GM21360 (cell line): ENCODE results near the gene LCE5A.
"Not testable (repeated sequence)": the region's sequence is repeated elsewhere in the genome, so short reads cannot be mapped to it uniquely, and the experiment has no call there.

ENCODE experiments used
- ATAC-seq: cut with Tn5 transposase; IDR thresholded peaks from one replicate; pipeline ENCODE4 v1.9.1; 2021; ENCODE audit warnings: mild to moderate bottlenecking, moderate library complexity; ENCODE audit not compliant: unreplicated experiment

LCE5A gene

GRCh38 chr1:152515434-152515783 lies 4.8 kb downstream of the LCE5A start:
- ATAC-seq, result no peak

GRCh38 chr1:152516082-152516481 lies 5.5 kb downstream of the LCE5A start:
- no peak for ATAC-seq

- ATAC-seq, result no peak
Measured at GRCh38 chr1:152517237-152517811, 6.7 kb downstream of the LCE5A start.

- ATAC-seq, result no peak
Measured at GRCh38 chr1:152519851-152520250, 9.2 kb downstream of the LCE5A start.

- no peak for ATAC-seq
Measured at GRCh38 chr1:152520561-152521090, 10.0 kb downstream of the LCE5A start.

GRCh38 chr1:152525080-152525641 lies 14.6 kb downstream of the LCE5A start:
- ATAC-seq, result no peak

- ATAC-seq, result no peak
Measured at GRCh38 chr1:152533327-152533938, 22.8 kb downstream of the LCE5A start.

- ATAC-seq, result no peak
Measured at GRCh38 chr1:152535774-152536173, 25.2 kb downstream of the LCE5A start.

GRCh38 chr1:152537496-152537895 lies 26.9 kb downstream of the LCE5A start:
- ATAC-seq, result no peak

- no peak for ATAC-seq
Measured at GRCh38 chr1:152539901-152540300, 29.3 kb downstream of the LCE5A start.

GRCh38 chr1:152543820-152544219 lies 33.2 kb downstream of the LCE5A start:
- no peak for ATAC-seq

GRCh38 chr1:152546704-152547103 lies 36.1 kb downstream of the LCE5A start:
- no peak for ATAC-seq

- ATAC-seq, result not testable (repeated sequence)
Measured at GRCh38 chr1:152548358-152548757, 37.8 kb downstream of the LCE5A start.
